ENCODE data around the gene FSHR.

Gene FSHR

GRCh38 chr2:48954935-48955334 lies 199.4 kb downstream of the FSHR start:
- DNase-seq (ENCODE audit: low read depth) = peak; percentile 2

- DNase-seq (ENCODE audit: low read depth) = no peak
Measured at GRCh38 chr2:48954311-48954710, 200.0 kb downstream of the FSHR start.

GRCh38 chr2:48952614-48953013 lies 201.7 kb downstream of the FSHR start:
- DNase-seq (ENCODE audit: low read depth) = no peak

GRCh38 chr2:48952143-48952542 lies 202.2 kb downstream of the FSHR start:
- DNase-seq (ENCODE audit: low read depth) = no peak

GRCh38 chr2:48948400-48949125 lies 205.8 kb downstream of the FSHR start:
- DNase-seq (ENCODE audit: low read depth) = no peak

- DNase-seq (ENCODE audit: low read depth) = peak; percentile 2
Measured at GRCh38 chr2:48946449-48947048, 207.8 kb downstream of the FSHR start.

GRCh38 chr2:48944956-48945355 lies 209.4 kb downstream of the FSHR start:
- peak; percentile 1 for DNase-seq (ENCODE audit: low read depth)

GRCh38 chr2:48943436-48943835 lies 210.9 kb downstream of the FSHR start:
- DNase-seq (ENCODE audit: low read depth) = no peak

- no peak for DNase-seq (ENCODE audit: low read depth)
Measured at GRCh38 chr2:48941908-48942307, 212.4 kb downstream of the FSHR start.

GRCh38 chr2:48941456-48941855 lies 212.9 kb downstream of the FSHR start:
- DNase-seq (ENCODE audit: low read depth) = no peak

- no peak for DNase-seq (ENCODE audit: low read depth)
Measured at GRCh38 chr2:48940606-48941005, 213.7 kb downstream of the FSHR start.

GRCh38 chr2:48939232-48939631 lies 215.1 kb downstream of the FSHR start:
- no peak for DNase-seq (ENCODE audit: low read depth)

- DNase-seq (ENCODE audit: low read depth) = no peak
Measured at GRCh38 chr2:48938231-48938630, 216.1 kb downstream of the FSHR start.

GRCh38 chr2:48934807-48935206 lies 219.5 kb downstream of the FSHR start:
- DNase-seq (ENCODE audit: low read depth) = no peak

- no peak for DNase-seq (ENCODE audit: low read depth)
Measured at GRCh38 chr2:48933828-48934497, 220.4 kb downstream of the FSHR start.

GRCh38 chr2:48932667-48933066 lies 221.6 kb downstream of the FSHR start:
- DNase-seq (ENCODE audit: low read depth) = no peak

- no peak for DNase-seq (ENCODE audit: low read depth)
Measured at GRCh38 chr2:48929571-48930301, 224.6 kb downstream of the FSHR start.

- no peak for DNase-seq (ENCODE audit: low read depth)
Measured at GRCh38 chr2:48927355-48927754, 227.0 kb downstream of the FSHR start.

- DNase-seq (ENCODE audit: low read depth) = no peak
Measured at GRCh38 chr2:48915884-48916283, 238.4 kb downstream of the FSHR start.

- no peak for DNase-seq (ENCODE audit: low read depth)
Measured at GRCh38 chr2:48915227-48915626, 239.1 kb downstream of the FSHR start.

GRCh38 chr2:48914477-48915089 lies 239.7 kb downstream of the FSHR start:
- no peak for DNase-seq (ENCODE audit: low read depth)
